ENCODE results near the gene ZNF439.
"Not testable (repeated sequence)": the region's sequence is repeated elsewhere in the genome, so short reads cannot be mapped to it uniquely, and the experiment has no call there.

The ZNF439 gene

GRCh38 chr19:11848594-11849469 lies at the start of gene ZNF439:
Gene ZNF439 (plus strand): TSS chr19:11848726. CDS start chr19:11848868, 142 bp downstream.
- peak; percentile 88 for DNase-seq (ENCODE audit: low read depth)

GRCh38 chr19:11806354-11807098 lies 42.0 kb upstream of the ZNF439 start:
- no peak for DNase-seq (ENCODE audit: low read depth)

GRCh38 chr19:11807099-11807380 lies 41.5 kb upstream of the ZNF439 start:
- no peak for DNase-seq (ENCODE audit: low read depth)

GRCh38 chr19:11813703-11814028 lies 34.9 kb upstream of the ZNF439 start:
- DNase-seq (ENCODE audit: low read depth), result no peak

- DNase-seq (ENCODE audit: low read depth), result peak; percentile 88
These were observed 34.4 kb upstream of the ZNF439 start, which contains the start of gene ZNF440 for GRCh38 chr19:11814029-11814699. Gene ZNF440 (plus strand): TSS chr19:11814273. CDS start chr19:11814448, 175 bp downstream.

- no peak for DNase-seq (ENCODE audit: low read depth)
These were observed 33.9 kb upstream of the ZNF439 start for GRCh38 chr19:11814700-11815035.

GRCh38 chr19:11821474-11822109 lies 26.9 kb upstream of the ZNF439 start:
- DNase-seq (ENCODE audit: low read depth), result no peak

GRCh38 chr19:11828957-11829876 lies 19.3 kb upstream of the ZNF439 start:
- DNase-seq (ENCODE audit: low read depth), result not testable (repeated sequence)

GRCh38 chr19:11832253-11832912 lies 16.1 kb upstream of the ZNF439 start:
- no peak for DNase-seq (ENCODE audit: low read depth)

GRCh38 chr19:11833541-11833940 lies 15.0 kb upstream of the ZNF439 start:
- DNase-seq (ENCODE audit: low read depth), result no peak

- not testable (repeated sequence) for DNase-seq (ENCODE audit: low read depth)
These were observed 12.9 kb upstream of the ZNF439 start for GRCh38 chr19:11835626-11836066.

- no peak for DNase-seq (ENCODE audit: low read depth)
These were observed 4.8 kb upstream of the ZNF439 start for GRCh38 chr19:11843722-11844121.

GRCh38 chr19:11847615-11848014 lies 911 bp upstream of the ZNF439 start:
- DNase-seq (ENCODE audit: low read depth), result not testable (repeated sequence)

GRCh38 chr19:11848200-11848593 lies 329 bp upstream of the ZNF439 start:
- DNase-seq (ENCODE audit: low read depth), result no peak

GRCh38 chr19:11850289-11850688 lies 1.8 kb downstream of the ZNF439 start:
- DNase-seq (ENCODE audit: low read depth), result not testable (repeated sequence)

GRCh38 chr19:11853358-11853757 lies 4.8 kb downstream of the ZNF439 start:
- DNase-seq (ENCODE audit: low read depth), result no peak

GRCh38 chr19:11856596-11857250 lies 8.2 kb downstream of the ZNF439 start:
- no peak for DNase-seq (ENCODE audit: low read depth)

GRCh38 chr19:11860721-11861120 lies 12.2 kb downstream of the ZNF439 start:
- no peak for DNase-seq (ENCODE audit: low read depth)

- DNase-seq (ENCODE audit: low read depth), result no peak
These were observed 12.8 kb downstream of the ZNF439 start for GRCh38 chr19:11861301-11861700.

- not testable (repeated sequence) for DNase-seq (ENCODE audit: low read depth)
These were observed 19.2 kb downstream of the ZNF439 start for GRCh38 chr19:11867766-11868165.

Data from activated T-cell treated with anti-CD3 and anti-CD28 coated beads for 48 hours (primary cell).